NCI-H2081 (cell line): ENCODE results near the gene GPR148.
"Not testable (repeated sequence)": the region's sequence is repeated elsewhere in the genome, so short reads cannot be mapped to it uniquely, and the experiment has no call there.

ENCODE experiments used
- DNase-seq, 2 experiments: peaks; one replicate each; lab custom pipeline; 2025; lab: John Stamatoyannopoulos, UW

GPR148 gene

GRCh38 chr2:130728549-130729316 is at the start of gene GPR148:
TSS of gene GPR148 (plus strand) at chr2:130729070. CDS start at chr2:130729152, 82 bp downstream.
- DNase-seq, result peak; percentile 94 to 97

GRCh38 chr2:130692041-130692770 is 36.7 kb upstream of the GPR148 start:
- DNase-seq, result not testable (repeated sequence)

- DNase-seq, result not testable (repeated sequence)
Observed at GRCh38 chr2:130693474-130693873, 35.4 kb upstream of the GPR148 start.

GRCh38 chr2:130703250-130703649 is 25.6 kb upstream of the GPR148 start:
- not testable (repeated sequence) for DNase-seq

GRCh38 chr2:130714795-130715194 is 14.1 kb upstream of the GPR148 start:
- not testable (repeated sequence) for DNase-seq

GRCh38 chr2:130720036-130720435 is 8.8 kb upstream of the GPR148 start:
- no peak for DNase-seq

GRCh38 chr2:130720528-130720927 is 8.3 kb upstream of the GPR148 start:
- DNase-seq, result peak in 1 of 2 experiments; percentile 15

GRCh38 chr2:130724455-130724854 is 4.4 kb upstream of the GPR148 start:
- no peak for DNase-seq

- no peak for DNase-seq
Observed at GRCh38 chr2:130726614-130727180, 2.2 kb upstream of the GPR148 start.

- peak; percentile 58 to 70 for DNase-seq
Observed at GRCh38 chr2:130727286-130727924, 1.5 kb upstream of the GPR148 start.

- DNase-seq, result no peak
Observed at GRCh38 chr2:130728007-130728454, 839 bp upstream of the GPR148 start.

GRCh38 chr2:130729322-130730299 is 741 bp downstream of the GPR148 start:
- DNase-seq, result peak; percentile 51 to 74

GRCh38 chr2:130732257-130732656 is 3.4 kb downstream of the GPR148 start:
- DNase-seq, result not testable (repeated sequence)

- no peak for DNase-seq
Observed at GRCh38 chr2:130735200-130735599, 6.3 kb downstream of the GPR148 start.

- no peak for DNase-seq
Observed at GRCh38 chr2:130736487-130736886, 7.6 kb downstream of the GPR148 start.

GRCh38 chr2:130737592-130737991 is 8.7 kb downstream of the GPR148 start:
- no peak for DNase-seq

- DNase-seq, result no peak
Observed at GRCh38 chr2:130740671-130741070, 11.8 kb downstream of the GPR148 start.

GRCh38 chr2:130743278-130743677 is 14.4 kb downstream of the GPR148 start:
- DNase-seq, result no peak

- no peak for DNase-seq
Observed at GRCh38 chr2:130744287-130745117, 15.6 kb downstream of the GPR148 start.

- DNase-seq, result no peak
Observed at GRCh38 chr2:130749078-130749477, 20.2 kb downstream of the GPR148 start.
